Measurements from ENCODE around the gene AASDH. TPM values are rescaled to one million over a fixed set of nuclear protein-coding genes. Genes with fewer than 3 reads are reported as not detected.

AASDH gene
- total RNA-seq, 1 experiment from 2014 or later: 11.5 TPM

- peaks cover 15% of the 10 kb centered on the region for H3F3A ChIP-seq (ENCODE audit: insufficient read depth, low read depth)
- TF ChIP-seq CTCF (conservative IDR thresholded peaks at IDR 0.05) (no peak), EZH2 (IDR thresholded peaks at IDR 0.05; ENCODE audit: low read depth) (no peak)
- H3K9me2 ChIP-seq (ENCODE audit: insufficient read depth): no peaks in the 10 kb centered on the region
- peaks cover 87% of the 10 kb centered on the region for H3K79me2 ChIP-seq (ENCODE audit: low read depth)
- peaks cover 18% of the 10 kb centered on the region; the same call in 1 of the 2 replicates for H3K4me1 ChIP-seq (replicated peaks; ENCODE audit: insufficient read depth)
- no peaks in the 10 kb centered on the region for H3K36me3 ChIP-seq (ENCODE audit: low read depth)
- peak overlapping the region; percentile 82 for H3K27ac ChIP-seq
- H3K27me3 ChIP-seq (ENCODE audit: insufficient read depth, low read depth): no peaks in the 10 kb centered on the region
- peaks cover 2% of the 10 kb centered on the region; the same call in 1 of the 2 replicates for H4K20me1 ChIP-seq (ENCODE audit: insufficient read depth)
- TSS peak; percentile 38 for BruUV-seq (replicated peaks)
- peak overlapping the region; percentile 76 for H2AFZ ChIP-seq
- H3K4me3 ChIP-seq: peak overlapping the region; percentile 98
- no peaks in the 10 kb centered on the region for H3K9me3 ChIP-seq (ENCODE audit: insufficient read depth, low read depth)
- intact Hi-C loops (cut with micrococcal nuclease; ENCODE audit: unreplicated experiment): loop anchor here (2.0 kb wide), 1 partner anchor 24 kb away; no protein-coding TSS in a partner anchor
- H3K4me2 ChIP-seq: peak overlapping the region; percentile 97
- ChIA-PET CTCF (no interaction called here), POLR2A (ENCODE audit: unreplicated experiment) (interaction anchor here (0.5 to 0.7 kb wide), 2 partner anchors 25 to 48 kb away, joined by 3 to 4 read pairs; partner anchors contain the start of gene AASDH)
- peak; percentile 57 to 60 for DNase-seq
Observed at GRCh38 chr4:56434599-56435139, 47.4 kb upstream of the AASDH start.

- H3K27me3 ChIP-seq (ENCODE audit: insufficient read depth, low read depth): no peaks in the 10 kb centered on the region
- no peaks in the 10 kb centered on the region for H3K36me3 ChIP-seq (ENCODE audit: low read depth)
- H3K27ac ChIP-seq: peak overlapping the region; percentile 82
- H3K79me2 ChIP-seq (ENCODE audit: low read depth): peaks cover 87% of the 10 kb centered on the region
- BruUV-seq (replicated peaks): no TSS peak
- H3K4me1 ChIP-seq (replicated peaks; ENCODE audit: insufficient read depth): peaks cover 11% of the 10 kb centered on the region; the same call in 1 of the 2 replicates
- peaks cover 15% of the 10 kb centered on the region for H3F3A ChIP-seq (ENCODE audit: insufficient read depth, low read depth)
- H3K9me3 ChIP-seq (ENCODE audit: insufficient read depth, low read depth): no peaks in the 10 kb centered on the region
- no peaks in the 10 kb centered on the region; the same call in 1 of the 2 replicates for H4K20me1 ChIP-seq (ENCODE audit: insufficient read depth)
- POLR2A ChIA-PET (ENCODE audit: unreplicated experiment): interaction anchor here (0.7 kb wide), 1 partner anchor 37 kb away, joined by 3 read pairs; no protein-coding TSS in a partner anchor
- H3K4me2 ChIP-seq: peak overlapping the region; percentile 97
- peak overlapping the region; percentile 98 for H3K4me3 ChIP-seq
- CTCF ChIA-PET: no interaction called here
- TF ChIP-seq CTCF (conservative IDR thresholded peaks at IDR 0.05) (no peak), EZH2 (IDR thresholded peaks at IDR 0.05; ENCODE audit: low read depth) (no peak)
- no peak for DNase-seq
- intact Hi-C loops (cut with micrococcal nuclease; ENCODE audit: unreplicated experiment): no loop called here
- no peak overlapping the region for H2AFZ ChIP-seq
- no peaks in the 10 kb centered on the region for H3K9me2 ChIP-seq (ENCODE audit: insufficient read depth)
Observed at GRCh38 chr4:56433280-56433679, 46.0 kb upstream of the AASDH start.

GRCh38 chr4:56430203-56430602 is 42.9 kb upstream of the AASDH start:
- H3K36me3 ChIP-seq (ENCODE audit: low read depth): no peaks in the 10 kb centered on the region
- H3K9me2 ChIP-seq (ENCODE audit: insufficient read depth): no peaks in the 10 kb centered on the region
- no TSS peak for BruUV-seq (replicated peaks)
- ChIA-PET CTCF (no interaction called here), POLR2A (ENCODE audit: unreplicated experiment) (interaction anchor here (0.7 kb wide), 1 partner anchor 64 kb away, joined by 5 read pairs; no protein-coding TSS in a partner anchor)
- H2AFZ ChIP-seq: no peak overlapping the region
- H3K27me3 ChIP-seq (ENCODE audit: insufficient read depth, low read depth): no peaks in the 10 kb centered on the region
- peaks cover 18% of the 10 kb centered on the region for H3F3A ChIP-seq (ENCODE audit: insufficient read depth, low read depth)
- peaks cover 7% of the 10 kb centered on the region; the same call in 1 of the 2 replicates for H3K4me1 ChIP-seq (replicated peaks; ENCODE audit: insufficient read depth)
- no peak overlapping the region for H3K4me3 ChIP-seq
- H3K27ac ChIP-seq: no peak overlapping the region
- H3K9me3 ChIP-seq (ENCODE audit: insufficient read depth, low read depth): no peaks in the 10 kb centered on the region
- no peak for DNase-seq
- H3K4me2 ChIP-seq: no peak overlapping the region
- intact Hi-C loops (cut with micrococcal nuclease; ENCODE audit: unreplicated experiment): no loop called here
- no peak for TF ChIP-seq CTCF (conservative IDR thresholded peaks at IDR 0.05)
- no peak for TF ChIP-seq EZH2 (IDR thresholded peaks at IDR 0.05; ENCODE audit: low read depth)
- H4K20me1 ChIP-seq (ENCODE audit: insufficient read depth): peaks cover 3% of the 10 kb centered on the region
- H3K79me2 ChIP-seq (ENCODE audit: low read depth): peaks cover 98% of the 10 kb centered on the region
